ACHN (cell line): ENCODE measurements around the gene FKBP15.
"Not testable (repeated sequence)": the region's sequence is repeated elsewhere in the genome, so short reads cannot be mapped to it uniquely, and the experiment has no call there.

Experiments
- DNase-seq: peaks from one replicate; pipeline ENCODE4 v3.0.0-alpha.2; 2015
- in situ Hi-C: cut with HindIII; loops from 2 replicates; pipeline ENCODE4 v1.10.0; 2017; ENCODE audit warnings: low sequenced_read_pairs, low pct_ligation_motif_present, low pct_unique_long_range_greater_than_20kb

Gene FKBP15

GRCh38 chr9:113237026-113237425, 15.9 kb upstream of the FKBP15 start:
- DNase-seq, result no peak
- in situ Hi-C loops, result no loop called here

DNA sequence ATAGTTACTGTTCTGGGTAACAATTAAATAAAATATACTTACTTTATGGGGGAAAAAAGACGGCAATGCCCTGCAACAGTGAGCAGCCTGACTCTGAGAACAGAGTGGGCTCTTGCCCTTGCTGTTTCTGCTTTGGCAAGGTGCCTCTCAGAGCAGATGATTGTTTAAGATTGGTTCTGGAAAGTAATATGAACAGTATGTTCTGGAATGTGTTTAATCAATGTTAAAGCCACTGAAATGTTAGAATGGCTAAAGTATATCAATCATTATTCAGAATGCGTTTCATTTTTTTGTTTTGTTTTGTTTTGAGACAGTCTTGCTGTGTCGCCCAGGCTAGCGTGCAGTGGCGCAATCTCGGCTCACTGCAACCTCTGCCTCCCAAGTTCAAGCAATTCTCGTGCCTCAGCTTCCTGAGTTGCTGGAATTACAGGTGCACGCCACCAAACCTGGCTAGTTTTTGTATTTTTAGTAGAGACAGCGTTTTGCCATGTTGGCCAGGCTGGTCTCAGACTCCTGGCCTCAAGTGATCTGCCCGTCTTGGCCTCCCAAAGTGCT, 14.7 kb upstream of the FKBP15 start:
- in situ Hi-C loops, DNase-seq: not testable (repeated sequence)

DNA sequence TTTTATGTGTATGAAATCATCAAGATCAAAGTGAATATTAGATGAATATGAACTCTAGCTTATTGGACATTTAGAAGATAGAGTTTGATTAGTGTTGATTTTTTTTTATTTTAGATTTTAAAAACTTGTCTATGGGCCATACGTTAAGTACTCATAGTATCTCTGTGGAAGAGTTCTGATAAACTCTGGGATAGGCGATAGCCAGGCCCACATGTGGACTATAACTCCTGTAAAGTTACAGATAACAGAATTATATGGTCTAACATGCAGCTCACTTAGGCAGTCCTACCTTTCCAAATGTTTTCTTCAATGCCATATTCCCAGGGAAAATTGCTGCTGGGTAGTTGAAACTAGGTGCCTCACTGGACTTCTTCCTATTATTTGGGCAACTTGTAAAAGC, 10.6 kb upstream of the FKBP15 start:
- DNase-seq, result no peak
- in situ Hi-C loops, result no loop called here

GRCh38 chr9:113228130-113228665, 7.1 kb upstream of the FKBP15 start:
- in situ Hi-C loops, result no loop called here
- no peak for DNase-seq

DNA sequence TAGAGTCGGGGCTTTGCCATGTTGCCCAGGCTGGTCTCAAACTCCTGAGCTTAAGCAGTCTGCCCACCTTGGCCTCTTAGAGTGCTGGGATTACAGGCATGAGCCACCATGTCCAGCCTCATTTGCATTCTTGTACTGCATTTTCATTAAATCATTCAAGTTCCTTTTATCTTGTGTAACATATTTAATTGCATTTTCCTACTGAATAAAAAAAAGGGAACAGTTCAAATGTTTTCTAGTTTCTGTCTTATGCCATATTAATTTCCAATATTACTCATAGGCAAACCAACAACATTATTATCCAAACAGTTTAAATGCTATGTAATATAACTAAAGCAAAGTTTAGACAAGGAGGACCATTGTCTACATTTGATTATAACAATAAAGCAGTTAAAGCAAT, 6.4 kb upstream of the FKBP15 start:
- in situ Hi-C loops, result no loop called here
- DNase-seq, result no peak

- in situ Hi-C loops, result no loop called here
These were observed 2.9 kb upstream of the FKBP15 start for GRCh38 chr9:113223963-113224362.

DNA sequence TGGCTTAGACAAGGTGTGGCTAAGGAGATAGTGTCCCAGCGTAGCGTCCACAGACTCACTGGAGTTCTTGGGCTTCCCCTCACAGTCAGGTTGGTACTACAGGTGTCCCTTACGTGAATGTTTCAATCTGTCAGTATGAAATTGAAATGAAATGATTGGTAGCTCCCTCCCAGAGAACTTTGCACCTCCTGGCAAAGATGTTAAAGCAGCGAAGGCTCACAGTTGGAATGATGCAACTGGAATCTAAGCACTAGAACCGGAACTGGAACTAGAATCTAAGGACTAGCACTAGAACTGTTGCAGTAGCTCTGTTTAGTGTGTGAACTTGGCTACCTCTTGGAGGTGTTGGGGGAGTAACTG, 1.4 kb upstream of the FKBP15 start:
- DNase-seq, result peak; percentile 17
- in situ Hi-C loops, result no loop called here

More at GRCh38 chr9:113223963-113224362, 2.9 kb upstream of the FKBP15 start:
- no peak for DNase-seq

GRCh38 chr9:113221800-113222481, 864 bp upstream of the FKBP15 start:
- no peak for DNase-seq
- in situ Hi-C loops, result no loop called here

DNA sequence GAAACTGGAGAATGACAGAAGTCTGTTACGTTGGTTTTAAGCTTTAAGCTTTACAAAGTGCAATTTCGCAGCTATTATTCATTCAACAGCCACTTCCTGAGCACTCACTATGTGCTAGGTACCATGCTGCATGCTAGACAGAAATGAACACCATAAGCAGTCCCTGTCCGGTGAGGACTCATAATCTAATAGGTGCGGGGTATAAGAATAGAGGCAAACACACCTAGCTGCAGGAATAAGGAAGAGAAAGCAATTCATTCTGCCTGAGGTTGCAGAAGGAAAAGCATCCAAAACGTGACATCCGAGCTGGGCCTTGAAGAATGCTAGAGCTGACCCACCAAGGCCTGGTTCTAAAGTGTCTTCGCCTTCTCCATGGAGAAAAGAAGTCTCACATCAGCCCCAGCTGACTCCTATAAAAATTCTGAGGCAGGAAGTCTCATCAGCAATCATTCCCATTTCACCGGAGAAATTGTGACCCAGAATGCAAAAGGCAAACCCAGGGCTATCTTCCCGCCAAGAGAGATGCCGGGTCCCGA, 542 bp downstream of the FKBP15 start:
- DNase-seq, result no peak
- in situ Hi-C loops, result no loop called here

GRCh38 chr9:113219969-113220368, 1.1 kb downstream of the FKBP15 start:
- DNase-seq, result peak; percentile 32

GRCh38 chr9:113219186-113219936, 1.7 kb downstream of the FKBP15 start:
- in situ Hi-C loops, result no loop called here
- DNase-seq, result no peak

More at GRCh38 chr9:113219969-113220368, 1.1 kb downstream of the FKBP15 start:
- in situ Hi-C loops, result no loop called here

DNA sequence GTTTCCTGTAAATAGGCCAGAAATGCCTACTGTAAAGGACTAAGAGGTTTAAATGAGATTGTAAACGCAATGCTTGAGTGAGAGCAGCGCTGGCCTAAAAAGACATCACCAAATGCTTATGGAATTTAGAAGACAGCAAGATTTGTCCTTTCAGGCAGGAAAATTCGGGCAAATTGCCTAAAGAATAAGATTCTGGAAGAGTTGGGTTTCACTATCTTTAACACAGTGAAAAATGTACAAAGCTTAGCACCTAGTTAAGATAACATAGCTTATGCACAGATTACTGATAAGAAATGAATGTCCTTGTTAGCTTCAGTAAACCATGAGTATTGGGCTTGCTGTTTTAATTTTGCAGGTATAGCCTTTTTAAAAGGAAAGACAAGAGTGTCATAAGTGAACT, 4.7 kb downstream of the FKBP15 start:
- in situ Hi-C loops, result no loop called here
- no peak for DNase-seq

- no peak for DNase-seq
- in situ Hi-C loops, result no loop called here
These were observed 5.9 kb downstream of the FKBP15 start for GRCh38 chr9:113215132-113215531.

GRCh38 chr9:113210815-113211214, 10.3 kb downstream of the FKBP15 start:
- DNase-seq, result no peak
- in situ Hi-C loops, result no loop called here

- in situ Hi-C loops, result no loop called here
These were observed 15.2 kb downstream of the FKBP15 start for GRCh38 chr9:113205861-113206260.

DNA sequence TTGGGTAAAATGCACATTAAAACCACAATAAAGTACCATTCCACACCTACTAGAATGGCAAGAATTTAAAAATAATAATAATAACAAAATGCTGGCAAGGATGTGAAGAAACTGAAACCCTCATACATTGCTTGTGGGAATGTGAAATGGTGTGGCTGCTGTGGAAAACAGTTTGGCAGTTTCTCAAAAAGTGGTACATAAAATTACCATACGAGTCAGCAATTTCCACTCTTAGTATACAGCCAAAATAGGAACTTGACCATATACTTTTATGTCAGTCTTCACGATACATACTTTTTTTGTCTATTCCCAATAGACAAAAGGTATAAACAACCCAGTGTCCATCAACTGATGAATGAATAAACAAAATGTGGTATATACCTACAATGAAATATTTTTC, 15.6 kb downstream of the FKBP15 start:
- DNase-seq, result no peak
- in situ Hi-C loops, result no loop called here

More at GRCh38 chr9:113205861-113206260, 15.2 kb downstream of the FKBP15 start:
- no peak for DNase-seq

GRCh38 chr9:113199683-113200329, 21.3 kb downstream of the FKBP15 start:
- in situ Hi-C loops, result no loop called here

GRCh38 chr9:113192455-113192854, 28.6 kb downstream of the FKBP15 start:
- in situ Hi-C loops, result no loop called here
- DNase-seq, result no peak

More at GRCh38 chr9:113199683-113200329, 21.3 kb downstream of the FKBP15 start:
- no peak for DNase-seq
